ENCODE results near the gene PRRT3. TPM values are rescaled to one million over a fixed set of nuclear protein-coding genes. Genes with fewer than 3 reads are reported as not detected.
A peak's percentile ranks its signal among the peaks of the same experiment; 100 is the strongest.

The PRRT3 gene
- total and polyA plus RNA-seq, 2 of the 13 experiments (the other 11 are each of a cell fraction or from before 2014, with no cell fraction given) = 0.22 to 0.44 TPM

GRCh38 chr3:9947025-9947995 is 4.9 kb downstream of the PRRT3 start (continued):
- TF ChIP-seq ZNF362 (CRISPR knock-in tag; IDR thresholded peaks at IDR 0.05; ENCODE audit: borderline replicate concordance) = no peak
- no peak for TF ChIP-seq ARNT (IDR thresholded peaks at IDR 0.05)
- no peak for TF ChIP-seq ZNF496 (CRISPR knock-in tag; IDR thresholded peaks at IDR 0.05; ENCODE audit: insufficient replicate concordance)
- no peak; the same call in 1 of the 2 replicates for TF ChIP-seq ZNF597 (CRISPR knock-in tag; IDR thresholded peaks at IDR 0.05)
- TF ChIP-seq CEBPB (IDR thresholded peaks at IDR 0.05; ENCODE audit: borderline replicate concordance, low read depth, low read length) = no peak
- TF ChIP-seq RARA (CRISPR knock-in tag; IDR thresholded peaks at IDR 0.05) = peak; percentile 40; the same call in 1 of the 2 replicates
- no peak; the same call in 1 of the 2 replicates for TF ChIP-seq FIP1L1 (IDR thresholded peaks at IDR 0.05; ENCODE audit: borderline replicate concordance, insufficient read depth, low read depth, low read length)
- TF ChIP-seq ZNF513 (CRISPR knock-in tag; conservative IDR thresholded peaks at IDR 0.05) = peak; percentile 87; the same call in 1 of the 2 replicates
- TF ChIP-seq ZSCAN21 (CRISPR knock-in tag; IDR thresholded peaks at IDR 0.05; ENCODE audit: borderline replicate concordance) = peak; percentile 84; the same call in 1 of the 2 replicates
- no peak for TF ChIP-seq TEAD2 (CRISPR knock-in tag; IDR thresholded peaks at IDR 0.05)
- no peak for TF ChIP-seq ATF6 (CRISPR knock-in tag; conservative IDR thresholded peaks at IDR 0.05)
- TF ChIP-seq ZBTB1 (CRISPR knock-in tag; IDR thresholded peaks at IDR 0.05; ENCODE audit: borderline replicate concordance) = no peak
- no peak for TF ChIP-seq ZNF512 (CRISPR knock-in tag; IDR thresholded peaks at IDR 0.05)
- TF ChIP-seq TEAD3 (CRISPR knock-in tag; optimal IDR thresholded peaks at IDR 0.05; ENCODE audit: borderline replicate concordance) = peak; percentile 74
- TF ChIP-seq ZKSCAN8 (CRISPR knock-in tag; IDR thresholded peaks at IDR 0.05; ENCODE audit: borderline replicate concordance) = 0 out of 2 replicates have a peak, but pooled peaks have one; percentile 23
- peak; percentile 63; the same call in 1 of the 2 replicates for TF ChIP-seq ZFP82 (CRISPR knock-in tag; IDR thresholded peaks at IDR 0.05; ENCODE audit: borderline replicate concordance)
- no peak for TF ChIP-seq SSRP1 (CRISPR knock-in tag; IDR thresholded peaks at IDR 0.05)
- TF ChIP-seq ZFP90 (CRISPR knock-in tag; IDR thresholded peaks at IDR 0.05; ENCODE audit: borderline replicate concordance) = peak; percentile 75; the same call in 1 of the 2 replicates

Measured in HepG2 (cell line).